ENCODE data around the gene NSUN3. TPM values are rescaled to one million over a fixed set of nuclear protein-coding genes. Genes with fewer than 3 reads are reported as not detected.
A peak's percentile ranks its signal among the peaks of the same experiment; 100 is the strongest.
"Not testable (repeated sequence)": the region's sequence is repeated elsewhere in the genome, so short reads cannot be mapped to it uniquely, and the experiment has no call there.

NSUN3 gene
- total RNA-seq, 2 donors from 2014 or later = 14.4 to 15.8 TPM

DNA sequence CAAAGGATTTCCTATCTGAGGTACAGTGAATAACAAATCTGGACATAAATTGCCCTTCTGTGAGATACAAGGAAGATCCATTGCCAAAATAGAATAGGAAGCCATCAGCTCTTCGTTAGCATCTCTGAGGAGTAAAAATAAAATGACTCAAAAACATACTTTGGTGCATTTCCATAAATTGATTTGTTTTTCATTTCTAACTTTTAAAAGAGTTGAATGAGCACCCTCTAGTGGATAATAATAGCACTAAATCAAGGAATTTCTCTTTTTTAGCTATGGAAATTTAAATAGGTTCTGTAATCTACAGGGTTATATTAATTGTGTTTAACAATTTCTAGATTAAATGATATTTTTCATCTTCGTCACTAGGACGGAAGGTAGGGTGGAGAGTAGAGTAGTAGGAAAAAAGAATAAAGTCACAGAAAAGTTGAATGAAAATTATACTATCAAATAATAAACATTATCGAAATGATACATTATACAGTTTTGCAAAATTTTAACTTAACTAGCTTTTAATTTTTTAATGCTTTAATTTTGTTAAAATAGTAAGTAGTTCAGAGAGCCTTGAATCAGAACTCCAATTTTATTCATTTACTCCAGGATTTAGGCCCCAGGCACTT, 6.4 kb downstream of the NSUN3 start:
- TF ChIP-seq, protein P1, sequence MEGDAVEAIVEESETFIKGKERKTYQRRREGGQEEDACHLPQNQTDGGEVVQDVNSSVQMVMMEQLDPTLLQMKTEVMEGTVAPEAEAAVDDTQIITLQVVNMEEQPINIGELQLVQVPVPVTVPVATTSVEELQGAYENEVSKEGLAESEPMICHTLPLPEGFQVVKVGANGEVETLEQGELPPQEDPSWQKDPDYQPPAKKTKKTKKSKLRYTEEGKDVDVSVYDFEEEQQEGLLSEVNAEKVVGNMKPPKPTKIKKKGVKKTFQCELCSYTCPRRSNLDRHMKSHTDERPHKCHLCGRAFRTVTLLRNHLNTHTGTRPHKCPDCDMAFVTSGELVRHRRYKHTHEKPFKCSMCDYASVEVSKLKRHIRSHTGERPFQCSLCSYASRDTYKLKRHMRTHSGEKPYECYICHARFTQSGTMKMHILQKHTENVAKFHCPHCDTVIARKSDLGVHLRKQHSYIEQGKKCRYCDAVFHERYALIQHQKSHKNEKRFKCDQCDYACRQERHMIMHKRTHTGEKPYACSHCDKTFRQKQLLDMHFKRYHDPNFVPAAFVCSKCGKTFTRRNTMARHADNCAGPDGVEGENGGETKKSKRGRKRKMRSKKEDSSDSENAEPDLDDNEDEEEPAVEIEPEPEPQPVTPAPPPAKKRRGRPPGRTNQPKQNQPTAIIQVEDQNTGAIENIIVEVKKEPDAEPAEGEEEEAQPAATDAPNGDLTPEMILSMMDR (IDR thresholded peaks at IDR 0.05) = peak; percentile 65
- H3K27ac ChIP-seq = no peak overlapping the region
- peaks cover 12 to 23% of the 10 kb centered on the region in 2 donors for H3K4me1 ChIP-seq (ENCODE audit: control insufficient read depth in 1 of 2, low read depth in 2 of 2)
- H3K9me3 ChIP-seq = no peaks in the 10 kb centered on the region
- ATAC-seq (ENCODE audit: insufficient number of reproducible peaks, low FRiP score, low read depth) (no peak), DNase-seq (ENCODE audit: low spot score) (no peak)
- peak overlapping the region; percentile 38 for H3K4me3 ChIP-seq
- H3K27me3 ChIP-seq (replicated peaks; ENCODE audit: insufficient read depth) = no peaks in the 10 kb centered on the region
- no peaks in the 10 kb centered on the region for H3K36me3 ChIP-seq

DNA sequence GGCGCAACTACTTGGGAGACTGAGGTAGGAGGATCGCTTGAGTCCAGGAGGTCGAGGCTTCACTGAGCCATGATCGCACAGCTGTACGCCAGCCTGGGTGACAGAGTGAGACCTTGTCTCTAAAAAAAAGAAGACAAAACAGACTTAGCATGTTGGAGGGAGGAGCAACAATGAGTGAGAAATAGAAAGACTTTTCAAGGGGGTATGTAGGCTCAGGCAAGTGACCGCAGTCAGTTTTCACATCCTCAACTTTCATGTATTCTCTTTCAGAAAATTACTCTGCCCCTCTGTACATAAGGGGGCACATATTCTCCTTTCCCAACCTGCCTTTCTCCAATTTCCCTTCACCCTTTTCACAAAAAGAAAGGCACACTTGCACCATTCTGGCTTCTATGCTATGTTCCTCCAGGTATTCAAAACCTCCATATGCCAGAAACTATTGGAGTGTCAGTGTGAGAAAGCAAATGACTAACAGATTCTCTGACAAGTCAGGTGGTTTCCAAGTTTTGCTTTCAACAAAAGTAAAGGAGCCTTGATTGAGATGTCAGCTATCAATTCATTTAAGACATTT, 7.6 kb downstream of the NSUN3 start:
- Histone ChIP-seq H3K27me3 (replicated peaks; ENCODE audit: insufficient read depth) (no peaks in the 10 kb centered on the region), H3K27ac (no peak overlapping the region), H3K4me3 (no peak overlapping the region), H3K4me1 (ENCODE audit: control insufficient read depth in 1 of 2, low read depth in 2 of 2) (peaks cover 4 to 13% of the 10 kb centered on the region in 2 donors), H3K9me3 (no peaks in the 10 kb centered on the region), H3K36me3 (no peaks in the 10 kb centered on the region)
- ATAC-seq (ENCODE audit: insufficient number of reproducible peaks, low FRiP score, low read depth) (no peak), DNase-seq (ENCODE audit: low spot score) (no peak)
- TF ChIP-seq, protein P1 (IDR thresholded peaks at IDR 0.05) = no peak

DNA sequence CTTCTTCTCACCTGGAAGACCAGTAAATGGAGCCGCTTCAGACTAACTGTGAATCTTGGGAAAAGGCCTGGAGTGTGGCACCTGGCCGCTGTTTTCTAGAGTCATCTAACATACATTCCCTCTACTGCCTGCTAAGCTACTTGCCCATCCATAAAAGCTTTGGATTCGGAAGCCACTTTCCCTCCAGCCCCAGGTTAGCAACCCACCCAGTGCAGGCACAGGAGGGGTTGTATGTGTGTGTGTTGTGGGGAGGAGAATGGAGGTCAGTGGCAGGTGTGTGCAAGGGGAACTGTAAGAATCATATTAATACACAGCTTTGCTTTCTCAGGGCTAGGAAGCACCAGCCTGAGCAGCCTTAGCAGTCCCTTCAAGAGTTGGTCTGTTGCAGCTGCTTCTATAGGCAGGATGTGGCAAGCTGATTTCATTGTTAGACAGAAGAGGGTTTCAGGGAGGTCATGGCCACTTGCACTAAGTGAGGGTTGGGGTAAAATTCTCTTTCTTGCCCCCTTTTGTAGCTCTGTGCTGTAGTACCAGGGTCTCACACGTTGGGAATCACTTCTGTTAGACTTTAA, 8.9 kb downstream of the NSUN3 start:
- Histone ChIP-seq H3K27me3 (replicated peaks; ENCODE audit: insufficient read depth) (no peaks in the 10 kb centered on the region), H3K36me3 (no peaks in the 10 kb centered on the region), H3K9me3 (no peaks in the 10 kb centered on the region), H3K4me1 (ENCODE audit: control insufficient read depth in 1 of 2, low read depth in 2 of 2) (peaks cover 3 to 4% of the 10 kb centered on the region in 2 donors), H3K27ac (no peak overlapping the region), H3K4me3 (no peak overlapping the region)
- DNase-seq (ENCODE audit: low spot score) (no peak), ATAC-seq (ENCODE audit: insufficient number of reproducible peaks, low FRiP score, low read depth) (no peak)
- TF ChIP-seq, protein P1 (IDR thresholded peaks at IDR 0.05) = no peak

DNA sequence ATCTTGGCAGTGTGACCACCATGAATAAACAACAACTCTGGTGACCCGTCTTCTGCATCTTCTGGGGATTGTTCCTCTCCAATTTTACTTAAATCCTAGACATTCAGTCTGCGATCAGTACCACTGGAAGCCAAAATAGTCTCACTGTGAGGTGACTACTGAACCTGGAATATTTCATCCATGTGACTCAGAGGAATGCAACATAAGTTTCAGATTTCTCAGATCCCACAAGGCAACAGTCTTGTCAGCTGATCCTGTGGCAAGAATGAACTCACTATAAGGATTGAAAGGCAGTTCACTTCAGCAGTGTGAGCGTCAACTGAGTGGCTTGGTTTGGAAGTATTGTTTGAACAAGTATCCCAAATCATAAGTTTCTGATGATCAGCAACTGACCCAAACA, 13.2 kb downstream of the NSUN3 start:
- ATAC-seq (ENCODE audit: insufficient number of reproducible peaks, low FRiP score, low read depth) (no peak), DNase-seq (ENCODE audit: low spot score) (no peak)
- H3K36me3 ChIP-seq = no peaks in the 10 kb centered on the region
- TF ChIP-seq, protein P1 (IDR thresholded peaks at IDR 0.05) = no peak
- no peaks in the 10 kb centered on the region for H3K27me3 ChIP-seq (replicated peaks; ENCODE audit: insufficient read depth)
- no peaks in the 10 kb centered on the region for H3K9me3 ChIP-seq
- H3K4me1 ChIP-seq (ENCODE audit: control insufficient read depth in 1 of 2, low read depth in 2 of 2) = no peaks in the 10 kb centered on the region
- no peak overlapping the region for H3K4me3 ChIP-seq
- H3K27ac ChIP-seq = no peak overlapping the region

DNA sequence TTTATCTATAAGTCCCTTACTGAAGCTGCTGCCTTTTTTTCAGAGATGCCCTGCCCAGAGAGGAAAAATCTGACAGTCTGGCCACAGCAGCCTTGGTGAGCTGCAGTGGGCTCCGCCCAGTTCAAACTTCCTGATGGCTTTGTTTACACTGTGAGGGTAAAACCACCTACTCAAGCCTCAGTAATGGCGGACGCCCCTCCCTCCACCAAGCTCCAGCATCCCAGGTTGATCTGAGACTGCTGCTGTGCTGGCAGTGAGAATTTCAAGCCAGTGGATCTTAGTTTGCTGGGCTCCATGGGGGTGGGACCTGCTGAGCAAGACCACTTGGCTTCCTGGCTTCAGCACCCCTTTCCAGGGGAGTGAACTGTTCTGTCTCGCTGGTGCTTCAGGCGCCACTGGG, 17.7 kb downstream of the NSUN3 start:
- not testable (repeated sequence) for H3K4me3 ChIP-seq; H3K27me3 ChIP-seq (replicated peaks; ENCODE audit: insufficient read depth); ATAC-seq (ENCODE audit: insufficient number of reproducible peaks, low FRiP score, low read depth); H3K27ac ChIP-seq; H3K4me1 ChIP-seq (ENCODE audit: control insufficient read depth in 1 of 2, low read depth in 2 of 2); DNase-seq (ENCODE audit: low spot score); H3K36me3 ChIP-seq; H3K9me3 ChIP-seq
